K562 (cell line): ENCODE data around the gene PCF11. TPM values are rescaled to one million over a fixed set of nuclear protein-coding genes. Genes with fewer than 3 reads are reported as not detected.

Experiments used
- ATF6 ChIP-seq: sonication (generic); formaldehyde crosslinking; IDR thresholded peaks from 2 replicates; pipeline ENCODE4 v1.4.0; 2020; ENCODE audit warnings: mild to moderate bottlenecking, missing genetic modification reagents
- BRD9 ChIP-seq: fragments of 450-650 bp; IDR thresholded peaks from 2 replicates; pipeline ENCODE4 v1.6.1; 2018; ENCODE audit warnings: low read depth; ENCODE audit not compliant: partially characterized antibody
- BRF1 ChIP-seq: IDR thresholded peaks from 3 replicates; pipeline ENCODE4 v1.6.1; 2011; ENCODE audit warnings: borderline replicate concordance, mild to moderate bottlenecking; ENCODE audit not compliant: insufficient read length; ENCODE audit errors: extremely low read depth
- CHCHD3 ChIP-seq: fragments of 250-450 bp; sonication (Bioruptor Pico); IDR thresholded peaks from 2 replicates; pipeline ENCODE4 v2.1.2; 2022; ENCODE audit warnings: mild to moderate bottlenecking
- COPS2 ChIP-seq: fragments of 450-650 bp; conservative IDR thresholded peaks from 2 replicates; pipeline ENCODE4 v1.6.1; 2016; ENCODE audit warnings: mild to moderate bottlenecking, moderate library complexity
- CTCFL ChIP-seq: IDR thresholded peaks from 2 replicates; pipeline ENCODE4 v1.6.1; 2011; ENCODE audit warnings: borderline replicate concordance, low read depth, mild to moderate bottlenecking, moderate library complexity, low read length; ENCODE audit not compliant: insufficient read depth, poor library complexity, severe bottlenecking
- ETV5 ChIP-seq: sonication (generic); formaldehyde crosslinking; IDR thresholded peaks from 2 replicates; pipeline ENCODE4 v1.4.0; 2020; ENCODE audit warnings: low read depth, mild to moderate bottlenecking, missing genetic modification reagents
- FOXM1 ChIP-seq, 2 experiments: fragments of 450-650 bp in 1 of 2; sonication (generic) in 1 of 2; formaldehyde crosslinking in 1 of 2; IDR thresholded peaks; 2 replicates each; pipeline versions ENCODE4 v1.6.1 to v1.9.0; 2017 to 2022; ENCODE audit warnings: low read depth in 2 of 2, mild to moderate bottlenecking in 2 of 2, missing genetic modification reagents in 1 of 2, moderate library complexity in 1 of 2
- GATA2 ChIP-seq: sonication (generic); formaldehyde crosslinking; IDR thresholded peaks from 2 replicates; pipeline ENCODE4 v1.4.0; 2020; ENCODE audit warnings: mild to moderate bottlenecking, missing genetic modification reagents
- HMGN3 ChIP-seq: IDR thresholded peaks from 2 replicates; pipeline ENCODE4 v1.6.1; 2011; ENCODE audit warnings: borderline replicate concordance, low read depth, mild to moderate bottlenecking, mixed read lengths, low read length; ENCODE audit not compliant: insufficient read length; ENCODE audit errors: extremely low read depth
- HOXB6 ChIP-seq: fragments of 250-450 bp; sonication (Bioruptor Pico); IDR thresholded peaks from 2 replicates; pipeline ENCODE4 v1.5.1; 2022; ENCODE audit warnings: mild to moderate bottlenecking, borderline replicate concordance
- MCM7 ChIP-seq, 2 experiments: fragments of 450-650 bp; IDR thresholded peaks; 2 replicates each; pipeline ENCODE4 v1.6.1; 2016 to 2018
- MEF2A ChIP-seq: IDR thresholded peaks from 2 replicates; pipeline ENCODE4 v1.6.1; 2011; ENCODE audit warnings: low read depth, mild to moderate bottlenecking, low read length, moderate library complexity; ENCODE audit not compliant: control insufficient read depth
- NBN ChIP-seq: fragments of 450-650 bp; IDR thresholded peaks from 2 replicates; pipeline ENCODE4 v1.6.1; 2016; ENCODE audit warnings: low read depth, mild to moderate bottlenecking
- NR3C1 ChIP-seq: sonication (generic); formaldehyde crosslinking; IDR thresholded peaks from 2 replicates; pipeline ENCODE4 v1.8.1; 2022; ENCODE audit warnings: missing genetic modification reagents
- NRF1 ChIP-seq, 2 experiments: fragments of 450-650 bp; IDR thresholded peaks in 1 of 2; conservative IDR thresholded peaks in 1 of 2; 2 replicates each; pipeline ENCODE4 v1.6.1; 2014; ENCODE audit warnings: mild to moderate bottlenecking in 2 of 2
- POLR2AphosphoS2 ChIP-seq: IDR thresholded peaks from 2 replicates; pipeline ENCODE4 v1.6.1; 2012; ENCODE audit warnings: low read length, improper control_type of control experiment
- POLR2H ChIP-seq: IDR thresholded peaks from 2 replicates; pipeline ENCODE4 v1.6.1; 2016; ENCODE audit warnings: missing genetic modification characterization, low read depth, mild to moderate bottlenecking, control low read depth, missing compliant biosample characterization, moderate library complexity
- PTTG1 ChIP-seq: fragments of 450-650 bp; IDR thresholded peaks from 2 replicates; pipeline ENCODE4 v1.6.1; 2016; ENCODE audit warnings: low read depth, mild to moderate bottlenecking, missing genetic modification characterization, missing compliant biosample characterization
- ZNF146 ChIP-seq: IDR thresholded peaks from one replicate; pipeline ENCODE4 v1.6.1; 2018; ENCODE audit warnings: missing compliant biosample characterization; ENCODE audit not compliant: unreplicated experiment
- ZNF24 ChIP-seq: fragments of 450-650 bp; IDR thresholded peaks from 2 replicates; pipeline ENCODE4 v1.6.1; 2016
- polyA plus RNA-seq, 8 experiments: library from polyadenylated mRNA; depleted of rRNA in 4 of 8; stranded (reverse) in 5 of 8; unstranded in 3 of 8; fragments of >200 nt; fragmentation: Nextera tagmentation in 2 of 8; fragmentation: Illumina TruSeq in 1 of 8; extraction: Ambion mirVana in 2 of 8; extraction: Trizol in 1 of 8; gene quantifications; 2 replicates each; pipeline versions ENCODE4 v1.2.1 to v1.2.3, GENCODE V29; 2011 to 2014; ENCODE audit warnings: inconsistent platforms in 1 of 8, missing spikeins in 1 of 8
- total RNA-seq, 7 experiments: library from RNA; depleted of rRNA in 6 of 7; stranded (reverse); fragments of >200 nt in 6 of 7; fragmentation: Illumina TruSeq in 2 of 7; extraction: Trizol in 2 of 7; gene quantifications; 2 replicates each; pipeline versions ENCODE4 v1.2.1 to v1.2.3, GENCODE V29; 2011 to 2021; ENCODE audit warnings: low replicate concordance in 1 of 7
- TF ChIP-seq, protein P1 (sequence below): sonication (generic); formaldehyde crosslinking; IDR thresholded peaks from 2 replicates; pipeline ENCODE4 v1.8.1; 2022; ENCODE audit warnings: missing genetic modification reagents

PCF11 gene
- total and polyA plus RNA-seq, 9 of the 15 experiments (the other 6 are each of a cell fraction or from before 2014, with no cell fraction given) = 9.3 to 91.6 (median 54.4) TPM

GRCh38 chr11:83156144-83156995 lies 561 bp upstream of the PCF11 start (continued):
- no peak for TF ChIP-seq CTCFL
- TF ChIP-seq ZNF24 = no peak
- no peak for TF ChIP-seq BRF1
- TF ChIP-seq COPS2 = no peak
- no peak for TF ChIP-seq BRD9
- TF ChIP-seq MEF2A = no peak
- TF ChIP-seq POLR2H (tag) = no peak
- no peak for TF ChIP-seq NR3C1
- TF ChIP-seq CHCHD3 (CRISPR knock-in tag) = no peak
- TF ChIP-seq ATF6 (CRISPR knock-in tag) = no peak
- TF ChIP-seq POLR2AphosphoS2 = no peak
- TF ChIP-seq, protein P1, sequence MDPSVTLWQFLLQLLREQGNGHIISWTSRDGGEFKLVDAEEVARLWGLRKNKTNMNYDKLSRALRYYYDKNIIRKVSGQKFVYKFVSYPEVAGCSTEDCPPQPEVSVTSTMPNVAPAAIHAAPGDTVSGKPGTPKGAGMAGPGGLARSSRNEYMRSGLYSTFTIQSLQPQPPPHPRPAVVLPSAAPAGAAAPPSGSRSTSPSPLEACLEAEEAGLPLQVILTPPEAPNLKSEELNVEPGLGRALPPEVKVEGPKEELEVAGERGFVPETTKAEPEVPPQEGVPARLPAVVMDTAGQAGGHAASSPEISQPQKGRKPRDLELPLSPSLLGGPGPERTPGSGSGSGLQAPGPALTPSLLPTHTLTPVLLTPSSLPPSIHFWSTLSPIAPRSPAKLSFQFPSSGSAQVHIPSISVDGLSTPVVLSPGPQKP = no peak
- peak; percentile 65 to 74 for TF ChIP-seq NRF1 (conservative IDR thresholded peaks at IDR 0.05 in 1 of 2, IDR thresholded peaks at IDR 0.05 in 1 of 2)
- peak; percentile 70 for TF ChIP-seq FOXM1 (IDR thresholded peaks at IDR 0.05; ENCODE audit: low read depth)
- no peak for TF ChIP-seq FOXM1 (CRISPR knock-in tag; IDR thresholded peaks at IDR 0.05; ENCODE audit: low read depth)
- peak; percentile 46; the same call in 1 of the 2 replicates for TF ChIP-seq GATA2 (CRISPR knock-in tag)
- no peak for TF ChIP-seq MCM7 (IDR thresholded peaks at IDR 0.05)
- TF ChIP-seq HOXB6 = no peak
- TF ChIP-seq ZNF146 (CRISPR knock-in tag) = no peak
- TF ChIP-seq ETV5 (CRISPR knock-in tag) = no peak
- TF ChIP-seq PTTG1 (tag) = no peak
- no peak for TF ChIP-seq NBN
- no peak for TF ChIP-seq HMGN3
